IMR-90 (cell line): ENCODE results near the gene INSR. TPM values are rescaled to one million over a fixed set of nuclear protein-coding genes. Genes with fewer than 3 reads are reported as not detected.

Source experiments
- ATAC-seq: fragments of 200-7000 bp; cut with Tn5 transposase; 2 replicates; pipeline ENCODE4 v1.9.1; 2020; ENCODE audit warnings: low read depth, mild to moderate bottlenecking, moderate library complexity
- BruUV-seq: library from RNA; stranded (reverse); fragments of 400-500 nt; replicated peaks from 2 replicates; lab custom pipeline; 2021; lab: Mats Ljungman, UMichigan
- CTCF ChIA-PET: fragments of 300-600 bp; formaldehyde crosslinking; extraction: SDS; loops from one replicate; lab custom pipeline; 2021; ENCODE audit warnings: antibody characterized with exemption; lab: Yijun Ruan, JAX
- POLR2A ChIA-PET: fragments of 300-600 bp; sonication (Branson Sonifier 250); formaldehyde crosslinking; loops from one replicate; lab custom pipeline; 2022; ENCODE audit warnings: antibody characterized with exemption; ENCODE audit not compliant: unreplicated experiment; lab: Charles Lee
- DNase-seq: peaks from one replicate; pipeline ENCODE4 v3.0.0; 2013
- H2AFZ ChIP-seq: replicated peaks from 2 replicates; pipeline ENCODE3; 2013; ENCODE audit warnings: low read length, mild to moderate bottlenecking; ENCODE audit not compliant: poor library complexity
- H2AK5ac ChIP-seq: 2 replicates; pipeline ENCODE4 v1.6.1; 2013; ENCODE audit warnings: low read depth, low read length, inconsistent platforms
- H2AK9ac ChIP-seq: replicated peaks from 2 replicates; pipeline ENCODE3; 2013; ENCODE audit warnings: mild to moderate bottlenecking, low read depth, low read length, moderate library complexity; ENCODE audit not compliant: poor library complexity
- H2BK120ac ChIP-seq: 2 replicates; pipeline ENCODE4 v1.6.1; 2013; ENCODE audit warnings: low read depth, low read length, inconsistent platforms
- H2BK15ac ChIP-seq: 3 replicates; pipeline ENCODE4 v1.6.1; 2013; ENCODE audit warnings: low read depth, low read length, inconsistent platforms
- H2BK20ac ChIP-seq: 2 replicates; pipeline ENCODE4 v1.6.1; 2013; ENCODE audit warnings: low read depth, mild to moderate bottlenecking, inconsistent platforms, low read length, moderate library complexity
- H2BK5ac ChIP-seq: 2 replicates; pipeline ENCODE4 v1.6.1; 2013; ENCODE audit warnings: mild to moderate bottlenecking, low read depth, low read length, inconsistent platforms; ENCODE audit not compliant: poor library complexity, severe bottlenecking
- H3K14ac ChIP-seq: replicated peaks from 2 replicates; pipeline ENCODE4 v1.6.1; 2013; ENCODE audit warnings: low read depth, low read length, inconsistent platforms
- H3K18ac ChIP-seq: 2 replicates; pipeline ENCODE4 v1.6.1; 2013; ENCODE audit warnings: low read depth, low read length, control low read depth
- H3K23ac ChIP-seq: 2 replicates; pipeline ENCODE4 v1.6.1; 2013; ENCODE audit warnings: low read depth, low read length, inconsistent platforms
- H3K27ac ChIP-seq: 2 replicates; pipeline ENCODE4 v1.5.1; 2013; ENCODE audit warnings: mild to moderate bottlenecking, control low read depth, low read length; ENCODE audit not compliant: insufficient read depth
- H3K27me3 ChIP-seq: 2 replicates; pipeline ENCODE4 v1.6.1; 2013; ENCODE audit warnings: low read length; ENCODE audit not compliant: control insufficient read depth, insufficient read depth
- H3K36me3 ChIP-seq: 2 replicates; pipeline ENCODE4 v1.6.1; 2013; ENCODE audit warnings: low read length, mixed read lengths; ENCODE audit not compliant: control insufficient read depth, insufficient read depth
- H3K4ac ChIP-seq: 2 replicates; pipeline ENCODE4 v1.6.1; 2013; ENCODE audit warnings: low read depth, low read length, inconsistent platforms
- H3K4me1 ChIP-seq: 2 replicates; pipeline ENCODE4 v1.6.1; 2013; ENCODE audit warnings: low read length, mixed read lengths; ENCODE audit not compliant: control insufficient read depth, insufficient read depth
- H3K4me2 ChIP-seq: 2 replicates; pipeline ENCODE4 v1.6.1; 2013; ENCODE audit warnings: low read depth, mild to moderate bottlenecking, control low read depth, low read length, moderate library complexity
- H3K4me3 ChIP-seq: 2 replicates; pipeline ENCODE4 v1.5.1; 2013; ENCODE audit warnings: low read depth, mild to moderate bottlenecking, control low read depth, low read length, moderate library complexity; ENCODE audit not compliant: insufficient read depth
- H3K56ac ChIP-seq: 2 replicates; pipeline ENCODE4 v1.6.1; 2013; ENCODE audit warnings: low read length, inconsistent platforms; ENCODE audit not compliant: insufficient read depth; ENCODE audit errors: extremely low read depth
- H3K79me1 ChIP-seq, 2 experiments: 2 replicates each; pipeline ENCODE4 v1.6.1; 2013; ENCODE audit warnings: low read length in 2 of 2, inconsistent platforms in 1 of 2, low read depth in 1 of 2
- H3K9ac ChIP-seq: 2 replicates; pipeline ENCODE4 v1.6.1; 2013; ENCODE audit warnings: low read depth, low read length, control low read depth
- H3K9me1 ChIP-seq: 2 replicates; pipeline ENCODE4 v1.6.1; 2013; ENCODE audit warnings: low read length, inconsistent platforms; ENCODE audit not compliant: insufficient read depth
- H3K9me3 ChIP-seq: 2 replicates; pipeline ENCODE4 v1.6.1; 2013; ENCODE audit warnings: low read length; ENCODE audit not compliant: control insufficient read depth, insufficient read depth
- H4K20me1 ChIP-seq: 2 replicates; pipeline ENCODE4 v1.6.1; 2013; ENCODE audit warnings: low read length, inconsistent platforms; ENCODE audit not compliant: insufficient read depth
- H4K5ac ChIP-seq: 2 replicates; pipeline ENCODE4 v1.6.1; 2013; ENCODE audit warnings: mild to moderate bottlenecking, low read depth, low read length, control low read depth
- H4K8ac ChIP-seq, 2 experiments: 2 replicates each; pipeline ENCODE4 v1.6.1; 2013; ENCODE audit warnings: low read depth in 2 of 2, low read length in 2 of 2, control low read depth in 1 of 2, inconsistent platforms in 1 of 2
- H4K91ac ChIP-seq: 2 replicates; pipeline ENCODE4 v1.6.1; 2013; ENCODE audit warnings: low read depth, low read length, inconsistent platforms; ENCODE audit not compliant: insufficient read depth
- BHLHE40 ChIP-seq: fragments of 150-350 bp; IDR thresholded peaks from 2 replicates; pipeline ENCODE4 v1.6.1; 2016; ENCODE audit warnings: mild to moderate bottlenecking, low read depth, low read length
- CEBPB ChIP-seq: IDR thresholded peaks from 2 replicates; pipeline ENCODE4 v1.6.1; 2012; ENCODE audit warnings: low read depth, low read length, improper control_type of control experiment
- CHD1 ChIP-seq: IDR thresholded peaks from 2 replicates; pipeline ENCODE4 v1.6.1; 2012; ENCODE audit warnings: low read depth, low read length, improper control_type of control experiment
- CTCF ChIP-seq: conservative IDR thresholded peaks from 2 replicates; pipeline ENCODE4 v1.5.1; 2012; ENCODE audit warnings: mild to moderate bottlenecking, low read depth, low read length, improper control_type of control experiment
- WGBS, 2 experiments: methylation state at CpG; one replicate each; pipeline versions ENCODE4 v1.1.5 to v1.1.7; 2013; ENCODE audit warnings: missing lambda C conversion rate in 2 of 2; ENCODE audit not compliant: insufficient read length in 1 of 2; ENCODE audit errors: extremely low coverage in 2 of 2; 5-methylcytosine and 5-hydroxymethylcytosine counted together
- dilution Hi-C: fragments of 300-500 bp; cut with HindIII; formaldehyde crosslinking; loops from one replicate; pipeline ENCODE4 v1.14.3; 2018; ENCODE audit warnings: low sequenced_read_pairs; ENCODE audit not compliant: unreplicated experiment
- in situ Hi-C: fragments of 300-500 bp; cut with MboI; formaldehyde crosslinking; loops from 3 replicates; pipeline ENCODE4 v1.14.3; 2019; ENCODE audit warnings: low sequenced_read_pairs, inconsistent platforms, mixed read lengths
- intact Hi-C: fragments of 100-400 bp; cut with micrococcal nuclease; formaldehyde crosslinking; loops from 2 replicates; pipeline ENCODE4 v1.10.0; 2022
- polyA plus RNA-seq, 3 experiments: library from polyadenylated mRNA; depleted of rRNA; stranded (reverse); fragments of >200 nt; gene quantifications; 2 replicates each; pipeline ENCODE4 v1.2.3, GENCODE V29; 2012; ENCODE audit warnings: low replicate concordance in 1 of 3
- total RNA-seq: library from RNA; depleted of rRNA; stranded (reverse); fragments of >200 nt; gene quantifications from 2 replicates; pipeline ENCODE4 v1.2.3, GENCODE V29; 2012

INSR gene
- total and polyA plus RNA-seq, 2 of the 4 experiments (the other 2 are of a cell fraction): 2.8 to 7.9 TPM

DNA sequence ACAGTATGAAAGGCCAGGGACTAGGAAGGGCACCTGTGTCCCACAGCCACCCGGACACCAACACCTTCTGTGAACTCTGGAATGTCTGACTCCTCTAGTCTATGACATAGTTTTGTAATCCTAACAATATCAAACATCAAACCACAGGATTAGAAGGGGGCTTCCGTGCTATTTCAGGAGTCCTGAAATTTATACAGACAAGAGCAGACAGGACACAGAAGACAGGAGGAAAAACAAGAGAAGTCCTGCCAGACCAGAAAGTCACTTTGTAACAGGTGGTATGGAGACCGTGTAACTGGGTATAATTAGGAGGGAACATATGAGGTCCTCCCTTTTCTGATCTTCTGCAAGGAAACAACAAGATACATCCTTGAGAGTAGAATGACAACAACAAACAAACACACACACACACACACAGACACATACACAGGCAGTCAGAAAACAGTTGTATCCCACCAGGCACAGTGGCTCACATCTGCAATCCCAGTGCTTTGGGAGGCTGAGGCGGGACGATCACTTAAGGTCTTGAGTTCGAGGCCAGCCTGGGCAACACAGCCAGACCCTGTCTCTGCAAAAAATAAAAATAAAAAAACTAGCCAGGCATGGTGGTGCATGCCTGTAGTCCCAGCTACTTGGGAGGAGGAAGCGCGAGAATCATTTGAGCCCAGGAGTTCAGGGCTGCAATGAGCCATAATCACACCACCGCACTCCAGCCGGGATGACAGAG, 13.1 kb downstream of the INSR start:
- Histone ChIP-seq H3K9ac (no peak overlapping the region), H2AK5ac (no peak overlapping the region), H3K4me1 (no peaks in the 10 kb centered on the region), H3K79me1 (0 out of 4 replicates have a peak, but pooled peaks cover 0 to 4% of the 10 kb centered on the region in 2 experiments), H3K23ac (no peak overlapping the region), H3K4me2 (no peak overlapping the region), H3K14ac (no peak overlapping the region), H2BK5ac (no peak overlapping the region), H3K27me3 (no peaks in the 10 kb centered on the region), H3K9me1 (no peaks in the 10 kb centered on the region), H4K20me1 (no peaks in the 10 kb centered on the region), H4K91ac (no peak overlapping the region), H3K27ac (no peak overlapping the region), H3K56ac (no peak overlapping the region), H2BK15ac (no peak overlapping the region), H3K4me3 (no peak overlapping the region), H4K8ac (no peak overlapping the region), H3K9me3 (no peaks in the 10 kb centered on the region), H3K36me3 (no peaks in the 10 kb centered on the region), H3K4ac (no peak overlapping the region), H2BK120ac (no peak overlapping the region), H4K5ac (no peak overlapping the region), H2AFZ (no peak overlapping the region), H2BK20ac (no peak overlapping the region), H3K18ac (no peak overlapping the region), H2AK9ac (no peak overlapping the region)
- dilution Hi-C loops (no loop called here), intact Hi-C loops (no loop called here), in situ Hi-C loops (no loop called here)
- no CpG with 5 or more reads among the region's 10 CpGs for WGBS, 2 experiments
- CTCF ChIA-PET: no interaction called here
- ATAC-seq (no peak), DNase-seq (no peak)
- POLR2A ChIA-PET: no interaction called here
- TF ChIP-seq BHLHE40 (no peak), CEBPB (no peak), CHD1 (no peak), CTCF (no peak)
- no TSS peak for BruUV-seq
